Activated naive CD4-positive, alpha-beta T cell treated with anti-CD3 and anti-CD28 coated beads, Interleukin-2, amount 50 U/mL, for 16 hours (primary cell): ENCODE data around the gene PSAPL1.

Source experiments
- DNase-seq: peaks from one replicate; pipeline ENCODE4 v3.0.0-alpha.2; 2020

PSAPL1 gene

DNA sequence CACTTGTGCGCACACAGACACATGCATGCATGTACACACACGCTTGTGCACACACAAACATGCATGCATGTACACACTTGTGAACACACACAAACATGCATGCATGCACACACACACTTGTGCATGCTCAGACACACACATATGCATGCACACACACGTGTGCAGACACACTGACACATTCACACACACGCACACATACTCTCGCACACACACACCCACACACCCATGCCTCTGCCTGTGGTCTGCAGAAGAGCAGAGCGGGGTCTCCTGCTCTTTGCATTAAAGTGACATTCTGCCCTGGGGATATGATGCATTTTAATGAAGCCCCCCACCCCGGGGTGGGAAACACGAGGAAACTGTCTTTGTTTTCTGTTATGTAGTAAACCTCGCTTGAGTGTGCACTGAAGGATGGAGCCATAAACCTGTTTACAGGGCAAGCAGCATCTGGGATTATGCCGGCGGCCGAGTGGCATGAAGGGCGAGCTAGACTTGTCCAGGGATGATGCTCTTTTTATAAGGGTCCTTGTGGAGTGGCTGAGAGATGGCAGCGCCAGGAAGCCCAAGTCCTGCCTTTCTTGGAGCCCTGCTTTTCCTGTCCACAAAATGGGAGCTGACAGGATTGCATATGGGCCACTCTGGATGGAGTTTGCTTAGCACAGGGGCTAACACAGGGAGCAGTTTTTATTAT, 17.8 kb downstream of the PSAPL1 start:
- DNase-seq, result no peak

DNA sequence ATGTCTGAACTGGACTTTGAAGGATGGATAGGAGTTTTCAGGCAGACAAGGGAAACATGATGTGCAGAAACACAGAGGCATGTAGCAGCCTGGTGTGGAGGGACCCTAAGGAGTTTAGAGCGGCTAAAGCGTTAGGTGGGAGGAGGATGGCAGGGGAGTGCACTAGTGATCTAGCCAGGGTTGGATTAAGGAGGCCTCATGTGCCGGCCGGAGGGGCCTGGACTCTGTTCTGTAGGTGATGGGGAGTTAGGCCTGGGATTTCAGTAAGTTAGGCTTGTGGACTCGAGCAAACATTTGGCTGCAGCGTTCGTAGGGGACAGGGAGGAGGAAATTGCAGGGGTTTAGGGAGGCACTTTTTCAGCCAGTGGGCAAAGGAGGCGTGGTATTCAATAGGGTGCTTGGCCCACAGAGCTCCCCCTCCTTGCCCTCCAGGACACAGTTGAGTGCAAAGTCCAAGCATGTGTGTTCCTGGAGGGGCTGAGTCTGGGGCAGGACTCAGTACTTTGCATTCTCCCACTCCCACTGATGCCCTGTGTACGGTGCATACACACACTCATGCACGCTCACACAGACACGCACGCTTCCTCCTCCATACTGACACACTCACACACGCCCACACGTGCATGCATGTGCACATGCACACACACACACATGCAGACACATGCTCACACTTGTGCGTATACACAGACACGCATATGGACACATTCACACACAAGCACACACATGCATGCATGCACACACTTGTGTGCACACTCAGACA, 18.6 kb downstream of the PSAPL1 start:
- no peak for DNase-seq

DNA sequence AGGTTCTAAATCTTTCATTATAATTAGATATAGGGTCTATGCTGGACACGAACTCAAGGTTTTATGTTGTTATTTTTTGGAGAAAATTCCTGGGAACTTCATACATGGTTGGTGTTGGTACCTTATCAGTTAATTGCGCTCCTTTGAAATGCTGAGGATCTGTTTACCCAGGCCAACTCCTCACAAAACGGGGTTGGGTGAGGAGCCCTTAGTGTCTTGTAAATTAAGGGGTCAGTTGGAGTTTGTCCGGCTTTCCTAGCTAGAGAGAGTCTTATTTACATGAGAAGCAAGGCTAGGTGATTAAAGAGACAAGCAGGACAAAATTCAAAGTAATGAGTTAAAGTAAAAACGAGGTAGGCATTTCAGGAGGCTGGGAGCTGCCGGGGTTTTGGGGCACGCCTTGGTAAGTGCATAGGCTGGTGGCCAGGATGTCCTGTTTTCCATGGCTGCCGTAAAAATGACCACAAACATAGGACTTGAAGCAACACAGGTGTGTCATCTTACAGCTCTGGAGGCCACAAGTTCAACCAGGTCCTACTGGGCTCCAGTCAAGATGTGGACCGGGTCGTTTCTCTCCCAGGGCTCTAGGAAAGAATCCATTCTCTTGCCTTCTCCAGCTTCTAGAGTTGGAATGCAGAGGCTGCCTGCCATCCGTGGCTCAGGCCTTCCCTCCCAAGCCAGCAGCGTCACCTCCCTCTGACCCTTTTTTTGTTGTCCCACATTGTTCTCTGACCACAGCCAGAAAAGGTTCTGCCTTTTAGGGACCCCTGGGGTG, 19.8 kb downstream of the PSAPL1 start:
- DNase-seq, result no peak

DNA sequence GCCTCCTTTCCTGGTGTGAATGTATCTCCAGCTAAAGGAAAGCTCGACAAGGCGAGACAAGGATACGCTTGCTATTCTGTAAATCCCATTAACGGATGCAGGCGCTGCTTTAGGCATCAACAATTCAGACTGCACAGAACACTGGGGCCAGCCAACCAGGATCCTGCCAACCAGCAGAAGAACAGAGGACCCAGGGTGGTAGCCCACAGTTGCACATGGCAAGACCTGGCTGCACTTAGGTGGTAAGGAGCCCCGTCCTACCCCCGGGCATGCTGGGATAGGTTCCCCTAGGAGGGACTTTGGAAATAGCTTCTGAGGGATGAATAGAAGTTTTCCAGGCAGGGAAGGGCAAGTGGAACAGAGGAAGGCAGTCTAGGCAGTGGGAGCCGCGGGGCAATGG, 20.7 kb downstream of the PSAPL1 start:
- DNase-seq, result no peak

DNA sequence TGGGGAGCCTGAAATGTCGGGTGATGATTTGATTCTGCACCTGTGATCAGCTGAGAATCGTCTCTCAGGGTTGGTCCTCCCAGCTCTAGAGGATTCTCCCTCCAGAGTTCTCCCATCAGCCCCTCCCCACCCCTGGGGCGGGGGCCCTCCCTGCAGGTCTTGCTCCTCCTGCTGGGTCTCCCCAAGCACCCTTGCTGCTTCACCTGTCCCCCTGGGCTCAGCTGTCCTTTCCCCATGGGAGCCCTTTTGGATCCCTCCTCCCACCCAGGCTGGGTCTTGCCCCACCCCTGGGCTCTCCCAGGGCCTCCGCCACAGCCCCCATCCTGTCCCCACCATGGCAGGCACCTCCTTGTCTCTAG, 22.2 kb downstream of the PSAPL1 start:
- no peak for DNase-seq

DNA sequence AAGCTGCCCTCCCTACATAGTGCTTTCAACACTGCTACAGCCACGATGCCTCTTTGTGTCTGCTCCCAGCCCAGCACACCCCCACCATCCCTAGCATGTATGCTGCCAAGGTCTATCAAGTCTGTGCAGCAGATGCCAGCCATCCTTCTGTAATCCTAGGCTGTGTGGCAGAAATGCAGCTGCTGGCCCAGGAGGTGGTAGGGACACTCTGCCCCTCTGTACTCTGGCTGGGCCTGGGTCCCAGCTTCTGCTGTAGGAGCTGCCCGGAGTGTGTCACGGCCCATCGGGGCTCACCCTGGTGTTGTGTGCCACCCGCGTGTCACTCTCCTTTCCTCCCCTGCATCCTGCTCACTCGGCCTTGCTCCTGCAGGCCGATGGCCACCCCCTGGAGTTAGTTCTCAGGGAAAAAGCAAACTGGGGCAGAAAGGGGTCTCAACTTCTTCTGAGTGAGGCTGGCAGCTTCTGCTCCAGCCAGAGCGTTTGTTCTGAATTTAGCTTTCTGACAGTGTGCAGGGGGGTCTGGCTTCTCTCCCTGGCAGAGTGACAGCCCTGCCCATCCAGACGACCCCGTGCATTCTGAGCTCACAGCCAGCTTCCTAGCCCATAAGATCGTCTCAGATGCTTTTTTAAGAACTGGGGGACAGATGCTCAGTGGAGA, 22.7 kb downstream of the PSAPL1 start:
- no peak for DNase-seq

DNA sequence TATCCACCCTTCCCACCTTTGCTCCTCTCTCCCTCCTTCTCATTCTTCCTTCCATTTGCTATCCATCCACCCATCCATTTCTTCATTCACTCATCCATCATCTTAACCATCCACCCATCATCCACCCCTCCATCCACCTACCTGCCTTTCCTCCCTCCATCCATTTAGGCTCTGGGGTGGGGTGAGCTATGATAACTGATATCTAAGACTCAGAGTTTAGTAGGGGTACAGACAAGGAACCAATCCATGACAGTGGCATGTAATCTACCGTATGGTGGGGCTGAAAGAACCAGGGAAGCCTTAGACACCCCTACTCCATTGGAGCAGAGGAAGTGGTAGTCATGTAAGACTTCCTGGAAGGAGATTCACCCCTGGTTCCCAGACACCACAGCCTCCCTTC, 23.2 kb downstream of the PSAPL1 start:
- DNase-seq, result no peak

DNA sequence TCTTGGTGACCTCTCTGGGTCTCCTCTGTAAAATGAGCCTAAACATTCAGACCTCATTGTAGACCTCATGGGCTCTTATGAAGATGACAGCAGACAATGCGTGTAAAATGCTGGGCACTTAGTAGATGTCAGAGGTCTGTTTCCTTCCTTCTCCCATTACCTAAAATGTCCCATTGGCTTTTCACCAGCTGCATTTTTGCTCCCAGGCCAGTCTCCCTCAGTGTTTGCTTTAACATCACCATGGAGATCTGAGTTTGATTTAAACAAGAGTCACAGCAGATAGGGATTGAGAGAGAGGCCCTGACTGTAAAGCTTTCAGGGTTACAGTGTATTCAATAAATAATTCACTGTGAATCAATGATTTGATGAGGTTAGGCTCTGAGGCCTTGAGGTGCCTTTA, 24.3 kb downstream of the PSAPL1 start:
- no peak for DNase-seq

DNA sequence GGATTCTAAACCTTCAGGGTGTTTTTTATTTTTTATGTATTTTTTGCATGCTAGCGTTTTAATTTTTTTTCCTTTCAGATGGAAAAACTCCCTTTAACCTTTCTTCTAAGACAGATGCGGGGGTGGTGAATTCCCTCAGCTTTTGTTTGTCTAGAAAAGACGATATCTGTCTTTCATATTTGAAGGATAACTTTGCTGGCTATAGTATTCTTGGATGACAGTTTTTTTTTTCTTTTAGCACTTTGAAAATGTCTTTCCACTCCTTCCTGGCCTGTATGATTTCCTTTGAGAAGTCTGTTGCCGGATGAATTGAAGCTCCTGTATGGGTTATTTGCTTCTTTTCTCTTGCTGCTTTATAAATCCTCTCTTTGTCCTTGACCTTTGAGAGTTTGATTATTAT, 26.6 kb downstream of the PSAPL1 start:
- no peak for DNase-seq

DNA sequence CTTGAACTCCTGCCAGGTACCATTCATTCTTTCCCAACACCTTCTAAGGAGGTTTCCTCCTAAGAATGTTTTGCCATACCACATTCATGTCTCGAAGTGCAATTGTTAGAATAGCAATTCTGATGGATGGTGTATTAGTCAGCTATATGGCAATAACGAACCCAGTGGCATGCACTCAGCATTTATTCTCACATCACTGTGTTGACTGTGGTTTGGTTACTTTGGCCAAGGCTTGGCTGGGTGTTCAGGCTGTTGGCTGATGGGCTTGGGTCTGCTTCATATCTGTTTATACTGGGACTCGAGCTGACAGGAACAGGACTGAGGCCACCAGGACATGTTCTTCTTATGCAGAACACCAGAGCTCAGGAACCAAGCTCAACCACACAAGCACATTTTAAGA, 31.7 kb downstream of the PSAPL1 start:
- DNase-seq, result no peak

DNA sequence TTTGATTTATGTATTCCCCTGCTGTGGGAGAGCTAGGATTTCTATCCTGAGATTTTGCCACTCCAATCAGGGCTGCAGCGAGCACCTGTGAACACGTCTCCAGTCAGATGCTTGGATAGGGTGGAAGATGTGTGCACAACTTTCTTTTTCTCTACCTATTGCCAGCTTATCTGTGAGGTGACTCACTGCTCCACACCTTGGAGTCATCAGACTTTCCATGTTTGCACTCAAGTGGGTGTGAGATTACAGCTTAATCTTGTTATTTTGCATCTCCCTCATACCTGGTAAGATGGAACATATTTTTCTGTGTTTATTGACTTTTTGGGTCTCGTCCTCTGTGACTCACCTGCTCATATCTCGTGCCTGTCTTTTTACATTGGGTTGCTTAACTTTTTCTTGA, 32.2 kb downstream of the PSAPL1 start:
- no peak for DNase-seq

DNA sequence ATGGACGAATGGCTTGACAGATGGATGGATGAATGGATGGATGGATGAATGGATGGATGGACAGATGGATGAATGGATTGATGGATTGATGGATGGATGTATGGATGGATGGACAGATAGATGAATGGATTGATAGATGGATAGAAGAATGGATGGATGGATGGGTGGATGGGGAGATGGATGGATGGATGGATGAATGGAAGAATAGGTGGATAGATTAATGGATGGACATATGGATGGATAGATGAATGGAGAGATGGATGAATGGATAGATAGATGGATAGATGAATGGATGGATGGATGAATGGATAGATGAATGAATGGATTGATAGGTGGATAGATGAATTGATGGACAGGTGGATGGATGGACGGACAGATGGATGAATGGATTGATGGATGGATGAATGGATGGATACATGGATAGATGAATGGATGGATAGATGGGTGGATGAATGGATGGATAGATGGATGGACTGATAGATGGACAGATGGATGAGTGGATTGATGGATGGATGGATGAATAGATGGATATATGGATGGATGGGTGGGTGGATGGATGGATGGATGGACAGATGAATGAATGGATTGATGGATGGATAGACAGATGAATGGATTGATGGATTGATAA, 33.9 kb downstream of the PSAPL1 start:
- no peak for DNase-seq

DNA sequence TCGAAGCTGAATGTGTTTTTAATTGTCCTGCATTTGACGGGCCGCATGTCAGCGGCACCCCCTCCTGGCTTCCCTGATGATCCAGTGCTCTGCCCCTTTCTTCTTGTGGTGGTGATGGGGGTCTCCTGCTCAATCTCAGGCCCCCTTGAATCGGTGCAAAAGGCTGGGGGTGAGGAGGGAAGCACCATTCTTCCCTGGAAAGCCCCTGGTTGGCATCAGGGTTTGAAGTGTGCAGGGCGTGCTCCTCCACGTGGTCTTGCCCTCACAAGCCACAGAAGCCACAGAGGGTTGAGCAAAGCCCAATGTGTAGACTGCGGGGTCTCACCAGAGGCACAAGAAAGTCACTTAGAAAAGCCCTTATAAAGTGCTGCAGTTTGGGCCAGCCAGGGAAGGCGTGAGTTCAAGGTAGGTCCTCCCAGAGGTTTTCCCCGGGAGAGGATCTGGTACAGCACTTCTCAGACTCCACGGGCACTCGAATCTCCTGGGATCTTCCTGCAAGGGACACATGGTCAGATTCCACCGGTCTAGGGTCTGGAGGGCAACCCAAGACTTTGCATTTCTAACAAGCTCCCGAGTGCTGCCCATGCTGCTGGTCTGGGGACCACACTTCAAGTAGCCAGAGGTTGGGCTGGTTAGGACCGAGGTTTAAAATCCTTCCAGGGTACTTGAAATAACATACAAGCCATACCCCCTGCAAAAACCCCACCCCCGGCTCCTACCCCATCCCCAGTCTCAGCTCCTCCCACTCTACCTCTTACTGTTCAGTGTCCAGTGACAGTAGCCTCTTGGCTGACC, 35.1 kb downstream of the PSAPL1 start:
- DNase-seq, result no peak

DNA sequence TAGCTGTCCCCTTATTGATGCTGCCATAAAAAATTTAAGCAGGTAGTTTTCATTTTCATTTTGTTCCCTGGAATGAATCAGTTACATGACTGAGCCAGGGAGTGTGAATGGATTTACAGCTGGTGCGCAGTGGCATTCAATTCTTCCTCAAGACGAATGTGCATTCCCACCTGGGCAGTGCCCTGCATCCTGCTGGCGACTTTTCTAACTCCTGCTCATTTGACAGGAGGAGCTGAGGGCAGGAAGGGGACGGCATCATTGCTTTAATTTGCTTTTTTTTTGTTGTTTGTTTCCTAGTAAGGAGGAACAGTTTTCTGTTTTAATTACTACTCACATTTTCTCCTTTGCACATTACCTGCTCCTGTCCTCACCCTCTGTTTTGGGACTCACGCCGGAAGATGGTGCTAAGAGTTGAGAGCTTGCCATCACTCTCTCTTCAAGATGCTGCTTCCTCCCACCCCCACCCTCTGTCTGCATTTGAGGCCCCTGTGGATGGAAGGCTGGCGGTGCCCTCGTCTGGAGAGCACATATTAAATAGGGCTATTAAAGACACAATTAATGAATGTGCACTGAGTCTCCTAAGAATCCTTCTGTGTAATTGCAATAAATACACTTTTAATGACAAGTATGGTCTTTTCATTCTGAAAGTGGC, 35.8 kb downstream of the PSAPL1 start:
- no peak for DNase-seq

DNA sequence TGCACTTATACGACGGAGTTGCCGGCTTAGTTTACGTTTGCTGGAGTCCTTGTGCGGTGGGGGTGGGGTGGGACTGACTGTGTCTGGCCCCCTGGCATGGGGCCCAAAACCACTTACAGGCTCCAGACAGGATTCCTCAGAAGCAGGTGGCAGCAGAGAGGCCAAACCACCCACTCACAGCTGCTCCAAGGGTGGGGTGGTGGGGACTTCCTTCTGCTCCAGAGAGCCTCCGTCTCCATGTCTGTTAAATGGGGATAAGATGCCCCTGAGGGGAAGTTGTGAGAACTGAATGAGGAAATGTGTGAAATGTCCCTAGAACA, 36.7 kb downstream of the PSAPL1 start:
- no peak for DNase-seq

DNA sequence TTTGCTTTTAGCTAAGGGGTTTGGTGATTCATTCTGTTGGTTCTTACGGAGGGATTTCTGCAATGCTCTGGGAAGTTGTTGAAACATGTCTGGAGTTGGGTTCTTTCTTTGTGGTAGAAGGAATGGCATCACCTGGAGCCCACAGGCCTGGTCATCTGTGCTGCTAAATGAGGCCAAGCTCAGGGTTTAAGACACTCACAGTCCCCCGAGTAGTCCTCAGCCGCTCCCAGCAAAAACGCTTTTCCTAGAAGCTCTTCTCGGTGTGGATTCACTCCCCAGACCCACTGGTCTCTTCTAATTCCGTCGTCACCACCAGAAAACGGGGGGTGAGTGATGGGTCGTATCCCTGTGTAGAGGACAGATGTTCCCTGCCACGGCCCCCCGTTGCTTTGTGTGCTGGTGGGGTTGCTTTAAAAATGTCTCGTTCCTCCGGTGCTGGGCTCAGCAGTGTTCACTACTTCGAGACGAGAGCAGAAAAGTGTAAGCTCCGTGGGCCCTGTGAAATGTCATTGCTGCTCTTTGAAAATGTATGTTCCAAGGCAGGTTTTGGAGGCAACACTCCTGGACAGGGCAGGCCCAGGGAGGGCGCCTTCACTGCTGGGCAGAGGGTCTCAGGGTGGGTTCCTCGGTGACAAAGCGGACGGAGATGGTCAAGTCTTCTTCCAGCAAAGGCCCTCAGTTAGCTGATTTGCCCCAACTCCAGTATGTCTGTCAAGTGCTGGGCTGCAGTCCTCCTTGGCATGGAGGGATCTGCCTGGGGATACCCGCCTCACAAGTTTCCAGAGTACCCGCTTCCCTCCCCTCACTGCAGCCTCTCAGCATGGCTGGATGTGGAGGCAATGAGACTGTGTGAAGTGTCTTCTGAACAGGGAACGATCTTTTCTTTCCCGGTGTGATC, 37.3 kb downstream of the PSAPL1 start:
- no peak for DNase-seq

DNA sequence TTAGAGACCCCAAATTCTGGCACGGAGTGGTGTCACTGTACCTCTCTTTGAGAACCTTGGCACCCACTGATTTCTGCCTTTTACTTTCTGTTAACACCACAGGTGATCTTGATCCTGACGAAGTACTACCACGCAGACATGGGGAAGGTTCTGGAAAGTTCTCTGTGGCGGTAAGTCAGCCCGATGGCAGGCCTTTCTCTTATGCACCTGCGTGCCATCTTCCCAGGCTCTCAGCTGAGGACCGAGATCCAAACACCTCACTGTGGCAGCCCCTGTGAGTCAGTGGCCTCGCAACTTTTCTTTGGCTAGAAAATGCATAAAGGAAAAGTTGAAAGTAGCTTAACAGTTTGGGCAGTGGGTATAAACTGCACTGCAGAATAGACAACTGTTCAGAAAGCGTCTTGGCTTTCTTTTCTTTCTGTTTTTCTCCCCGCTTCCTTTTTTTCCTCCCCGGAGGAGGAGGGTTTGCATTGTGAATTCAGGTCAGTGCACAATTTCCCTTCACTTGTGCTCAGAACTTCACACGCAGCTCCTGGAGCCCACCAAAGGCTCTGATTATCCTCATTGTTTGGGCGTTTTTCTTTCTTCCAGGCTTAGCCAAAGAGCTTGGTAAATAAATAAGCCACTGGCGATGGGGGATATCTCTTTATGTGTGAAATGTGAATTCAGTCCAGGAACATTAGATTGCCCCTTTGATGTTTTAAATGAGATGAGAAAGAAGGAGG, 38.4 kb downstream of the PSAPL1 start:
- no peak for DNase-seq

DNA sequence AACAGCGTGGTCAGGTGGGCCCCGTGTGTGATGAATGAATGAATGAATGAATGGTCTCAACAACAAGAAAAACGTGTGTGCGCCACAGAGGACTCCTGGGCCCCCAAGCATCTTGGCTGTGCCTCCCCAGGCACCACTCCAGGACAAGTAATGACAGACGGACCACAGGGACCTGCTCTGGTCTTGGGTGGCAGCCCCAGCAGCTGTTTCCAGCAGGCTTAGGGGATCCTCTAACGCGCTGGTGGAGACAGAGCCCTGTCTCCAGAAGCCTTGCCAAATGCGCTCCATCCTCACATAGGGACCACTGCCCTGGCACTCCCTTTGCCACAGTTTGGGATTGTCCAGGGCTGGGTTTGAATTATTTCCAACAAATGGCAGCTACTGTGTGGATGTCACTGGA, 39.1 kb downstream of the PSAPL1 start:
- DNase-seq, result no peak

DNA sequence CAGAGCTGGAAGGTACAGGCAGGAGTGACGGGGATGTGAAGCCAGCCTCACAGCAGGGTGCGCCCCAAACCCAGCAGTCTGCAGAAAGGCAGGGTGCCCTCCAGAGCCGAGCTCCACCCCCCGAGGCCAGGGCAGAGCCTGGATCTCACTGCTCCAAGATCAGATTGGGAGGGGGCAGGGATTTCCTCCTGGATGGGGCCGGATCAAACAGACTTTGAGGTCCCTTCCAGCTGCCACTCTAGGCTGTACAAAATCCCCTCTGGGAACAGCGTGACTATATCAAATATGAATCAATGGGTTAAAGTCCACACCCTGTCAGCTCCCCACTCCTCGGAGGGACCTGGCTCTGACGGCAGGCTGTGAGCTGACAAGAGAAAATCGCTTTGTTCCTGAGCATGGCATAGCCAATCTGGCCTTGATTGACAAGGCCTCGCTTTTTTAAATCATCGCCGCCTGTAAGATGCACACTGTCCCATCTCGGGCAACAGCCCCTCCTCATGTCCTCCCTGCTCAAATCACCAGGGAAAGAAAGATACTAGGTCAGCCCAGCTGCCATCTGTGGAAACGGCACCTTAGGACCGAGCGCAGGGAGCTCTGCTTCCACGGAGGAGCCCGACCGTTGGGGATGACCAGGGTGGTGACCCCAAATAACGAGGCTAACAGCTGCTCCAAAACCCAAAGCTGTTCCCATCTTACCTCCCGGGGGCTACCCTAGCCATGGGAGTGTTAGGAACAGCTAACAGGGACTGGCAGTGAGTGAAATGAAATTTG, 39.9 kb downstream of the PSAPL1 start:
- DNase-seq, result no peak
